ENCODE results near the gene PSKH1. TPM values are rescaled to one million over a fixed set of nuclear protein-coding genes. Genes with fewer than 3 reads are reported as not detected.
A peak's percentile ranks its signal among the peaks of the same experiment; 100 is the strongest.

PSKH1 gene
- polyA plus RNA-seq, 1 donor from 2014 or later: 3.8 TPM

DNA sequence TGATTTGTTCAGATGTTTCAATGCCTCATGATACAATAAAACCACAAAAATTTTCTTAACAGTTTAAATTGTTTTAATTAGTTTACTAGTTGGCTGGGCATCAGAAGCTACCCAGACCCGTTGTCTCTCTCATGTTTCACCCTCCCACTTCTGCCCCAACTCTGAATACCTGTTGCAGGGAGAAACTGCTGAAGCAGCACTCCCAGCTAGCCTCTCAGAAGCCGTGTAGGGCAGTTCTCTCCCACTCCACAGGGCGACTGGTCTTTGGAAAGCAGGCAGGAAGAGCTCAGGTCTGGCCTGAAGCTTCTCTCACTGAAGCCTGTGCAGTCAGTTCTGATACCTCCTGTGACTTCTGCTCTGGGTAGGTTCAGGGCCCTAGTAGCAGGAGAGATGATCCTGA lies 21.8 kb upstream of the PSKH1 start:
- TF ChIP-seq EZH2 (IDR thresholded peaks at IDR 0.05; ENCODE audit: borderline replicate concordance, insufficient read depth, low read length, poor library complexity, severe bottlenecking): no peak
- no peak for TF ChIP-seq MXI1 (conservative IDR thresholded peaks at IDR 0.05; ENCODE audit: poor library complexity, severe bottlenecking)
- no peak for TF ChIP-seq EP300 (conservative IDR thresholded peaks at IDR 0.05; ENCODE audit: poor library complexity, severe bottlenecking)
- TF ChIP-seq, protein P1, sequence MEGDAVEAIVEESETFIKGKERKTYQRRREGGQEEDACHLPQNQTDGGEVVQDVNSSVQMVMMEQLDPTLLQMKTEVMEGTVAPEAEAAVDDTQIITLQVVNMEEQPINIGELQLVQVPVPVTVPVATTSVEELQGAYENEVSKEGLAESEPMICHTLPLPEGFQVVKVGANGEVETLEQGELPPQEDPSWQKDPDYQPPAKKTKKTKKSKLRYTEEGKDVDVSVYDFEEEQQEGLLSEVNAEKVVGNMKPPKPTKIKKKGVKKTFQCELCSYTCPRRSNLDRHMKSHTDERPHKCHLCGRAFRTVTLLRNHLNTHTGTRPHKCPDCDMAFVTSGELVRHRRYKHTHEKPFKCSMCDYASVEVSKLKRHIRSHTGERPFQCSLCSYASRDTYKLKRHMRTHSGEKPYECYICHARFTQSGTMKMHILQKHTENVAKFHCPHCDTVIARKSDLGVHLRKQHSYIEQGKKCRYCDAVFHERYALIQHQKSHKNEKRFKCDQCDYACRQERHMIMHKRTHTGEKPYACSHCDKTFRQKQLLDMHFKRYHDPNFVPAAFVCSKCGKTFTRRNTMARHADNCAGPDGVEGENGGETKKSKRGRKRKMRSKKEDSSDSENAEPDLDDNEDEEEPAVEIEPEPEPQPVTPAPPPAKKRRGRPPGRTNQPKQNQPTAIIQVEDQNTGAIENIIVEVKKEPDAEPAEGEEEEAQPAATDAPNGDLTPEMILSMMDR (IDR thresholded peaks at IDR 0.05; ENCODE audit: poor library complexity, severe bottlenecking): no peak
- no peak for TF ChIP-seq POLR2AphosphoS5 (IDR thresholded peaks at IDR 0.05)
- Histone ChIP-seq H3K27me3 (ENCODE audit: insufficient read depth, low read depth, low read length) (no peaks in the 10 kb centered on the region), H3F3A (ENCODE audit: insufficient read depth, low read length, poor library complexity, severe bottlenecking) (no peaks in the 10 kb centered on the region), H2AFZ (ENCODE audit: low read depth, low read length) (no peak overlapping the region), H3K4me3 (ENCODE audit: low read length) (no peak overlapping the region), H3K9me3 (ENCODE audit: low read length) (no peaks in the 10 kb centered on the region), H3K79me2 (replicated peaks; ENCODE audit: insufficient read depth, low read length) (peaks cover 26% of the 10 kb centered on the region), H3K9ac (ENCODE audit: low read length) (no peak overlapping the region), H3K4me2 (ENCODE audit: low read length) (no peak overlapping the region), H4K20me1 (ENCODE audit: insufficient read depth) (no peaks in the 10 kb centered on the region), H3K9me2 (ENCODE audit: insufficient read depth, low read length) (no peaks in the 10 kb centered on the region), H3K36me3 (ENCODE audit: insufficient read depth, low read length) (no peaks in the 10 kb centered on the region), H3K27ac (ENCODE audit: low read length) (no peak overlapping the region)

DNA sequence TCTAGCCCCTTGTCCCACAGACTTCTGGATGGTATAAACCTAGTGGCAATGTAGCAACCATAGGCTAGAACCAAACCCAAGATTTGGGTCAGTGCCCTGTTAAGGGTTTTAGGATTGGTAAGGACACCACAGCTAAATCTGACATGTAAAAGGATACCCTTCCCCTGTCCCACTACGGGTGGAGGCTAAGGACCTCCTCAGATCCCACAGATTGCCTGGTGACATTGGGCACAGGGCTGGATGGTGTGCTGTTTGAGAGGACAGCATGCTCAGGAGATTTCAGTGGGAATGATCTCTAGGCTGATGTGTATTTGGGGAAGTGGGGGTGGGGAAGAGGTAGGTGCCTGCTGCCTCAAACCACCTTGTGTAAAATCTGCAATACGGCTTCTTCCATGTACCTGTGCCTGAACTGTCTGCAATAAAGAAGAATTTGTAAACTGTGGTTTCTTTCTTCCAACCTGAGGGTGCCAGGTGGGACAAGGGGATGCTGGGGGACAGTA lies 20.9 kb upstream of the PSKH1 start:
- no peak overlapping the region for H2AFZ ChIP-seq (ENCODE audit: low read depth, low read length)
- H3K9me2 ChIP-seq (ENCODE audit: insufficient read depth, low read length): no peaks in the 10 kb centered on the region
- H4K20me1 ChIP-seq (ENCODE audit: insufficient read depth): no peaks in the 10 kb centered on the region
- peak overlapping the region; percentile 87 for H3K4me3 ChIP-seq (ENCODE audit: low read length)
- H3K27me3 ChIP-seq (ENCODE audit: insufficient read depth, low read depth, low read length): no peaks in the 10 kb centered on the region
- peak overlapping the region; percentile 72 for H3K4me2 ChIP-seq (ENCODE audit: low read length)
- peak overlapping the region; percentile 60 for H3K27ac ChIP-seq (ENCODE audit: low read length)
- H3K79me2 ChIP-seq (replicated peaks; ENCODE audit: insufficient read depth, low read length): peaks cover 26% of the 10 kb centered on the region
- H3K36me3 ChIP-seq (ENCODE audit: insufficient read depth, low read length): no peaks in the 10 kb centered on the region
- H3K9me3 ChIP-seq (ENCODE audit: low read length): no peaks in the 10 kb centered on the region
- H3F3A ChIP-seq (ENCODE audit: insufficient read depth, low read length, poor library complexity, severe bottlenecking): no peaks in the 10 kb centered on the region
- TF ChIP-seq EZH2 (IDR thresholded peaks at IDR 0.05; ENCODE audit: borderline replicate concordance, insufficient read depth, low read length, poor library complexity, severe bottlenecking) (no peak), MXI1 (conservative IDR thresholded peaks at IDR 0.05; ENCODE audit: poor library complexity, severe bottlenecking) (no peak), RAD21 (conservative IDR thresholded peaks at IDR 0.05) (no peak), EP300 (conservative IDR thresholded peaks at IDR 0.05; ENCODE audit: poor library complexity, severe bottlenecking) (no peak), POLR2AphosphoS5 (IDR thresholded peaks at IDR 0.05) (no peak), SMC3 (conservative IDR thresholded peaks at IDR 0.05; ENCODE audit: poor library complexity) (no peak), TAF1 (IDR thresholded peaks at IDR 0.05; ENCODE audit: low read depth) (no peak)
- TF ChIP-seq, protein P2, sequence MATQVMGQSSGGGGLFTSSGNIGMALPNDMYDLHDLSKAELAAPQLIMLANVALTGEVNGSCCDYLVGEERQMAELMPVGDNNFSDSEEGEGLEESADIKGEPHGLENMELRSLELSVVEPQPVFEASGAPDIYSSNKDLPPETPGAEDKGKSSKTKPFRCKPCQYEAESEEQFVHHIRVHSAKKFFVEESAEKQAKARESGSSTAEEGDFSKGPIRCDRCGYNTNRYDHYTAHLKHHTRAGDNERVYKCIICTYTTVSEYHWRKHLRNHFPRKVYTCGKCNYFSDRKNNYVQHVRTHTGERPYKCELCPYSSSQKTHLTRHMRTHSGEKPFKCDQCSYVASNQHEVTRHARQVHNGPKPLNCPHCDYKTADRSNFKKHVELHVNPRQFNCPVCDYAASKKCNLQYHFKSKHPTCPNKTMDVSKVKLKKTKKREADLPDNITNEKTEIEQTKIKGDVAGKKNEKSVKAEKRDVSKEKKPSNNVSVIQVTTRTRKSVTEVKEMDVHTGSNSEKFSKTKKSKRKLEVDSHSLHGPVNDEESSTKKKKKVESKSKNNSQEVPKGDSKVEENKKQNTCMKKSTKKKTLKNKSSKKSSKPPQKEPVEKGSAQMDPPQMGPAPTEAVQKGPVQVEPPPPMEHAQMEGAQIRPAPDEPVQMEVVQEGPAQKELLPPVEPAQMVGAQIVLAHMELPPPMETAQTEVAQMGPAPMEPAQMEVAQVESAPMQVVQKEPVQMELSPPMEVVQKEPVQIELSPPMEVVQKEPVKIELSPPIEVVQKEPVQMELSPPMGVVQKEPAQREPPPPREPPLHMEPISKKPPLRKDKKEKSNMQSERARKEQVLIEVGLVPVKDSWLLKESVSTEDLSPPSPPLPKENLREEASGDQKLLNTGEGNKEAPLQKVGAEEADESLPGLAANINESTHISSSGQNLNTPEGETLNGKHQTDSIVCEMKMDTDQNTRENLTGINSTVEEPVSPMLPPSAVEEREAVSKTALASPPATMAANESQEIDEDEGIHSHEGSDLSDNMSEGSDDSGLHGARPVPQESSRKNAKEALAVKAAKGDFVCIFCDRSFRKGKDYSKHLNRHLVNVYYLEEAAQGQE (IDR thresholded peaks at IDR 0.05; ENCODE audit: borderline replicate concordance): no peak
- TF ChIP-seq, protein P1 (IDR thresholded peaks at IDR 0.05; ENCODE audit: poor library complexity, severe bottlenecking): no peak
- H3K9ac ChIP-seq (ENCODE audit: low read length): peak overlapping the region; percentile 88
